Mucosa of stomach (tissue), 1 donor: ENCODE measurements around the gene AJAP1.

Experiments
- H3K27me3 ChIP-seq: one replicate; pipeline ENCODE4 v1.7.0; 2013; ENCODE audit warnings: mild to moderate bottlenecking, low read length; ENCODE audit not compliant: control insufficient read depth, insufficient read depth
- H3K36me3 ChIP-seq: one replicate; pipeline ENCODE4 v1.7.0; 2013; ENCODE audit warnings: low read length; ENCODE audit not compliant: control insufficient read depth, insufficient read depth
- H3K4me1 ChIP-seq: one replicate; pipeline ENCODE4 v1.7.0; 2013; ENCODE audit warnings: mild to moderate bottlenecking, low read length; ENCODE audit not compliant: control insufficient read depth, insufficient read depth
- H3K4me3 ChIP-seq: one replicate; pipeline ENCODE4 v1.7.0; 2013; ENCODE audit warnings: low read length
- H3K9ac ChIP-seq: one replicate; pipeline ENCODE4 v1.7.0; 2013; ENCODE audit warnings: mild to moderate bottlenecking, low read length, moderate library complexity
- H3K9me3 ChIP-seq: one replicate; pipeline ENCODE4 v1.7.0; 2013; ENCODE audit warnings: mild to moderate bottlenecking, low read length, moderate library complexity; ENCODE audit not compliant: control insufficient read depth
- donor health status: Pancreatic carcinoma.

The AJAP1 gene

DNA sequence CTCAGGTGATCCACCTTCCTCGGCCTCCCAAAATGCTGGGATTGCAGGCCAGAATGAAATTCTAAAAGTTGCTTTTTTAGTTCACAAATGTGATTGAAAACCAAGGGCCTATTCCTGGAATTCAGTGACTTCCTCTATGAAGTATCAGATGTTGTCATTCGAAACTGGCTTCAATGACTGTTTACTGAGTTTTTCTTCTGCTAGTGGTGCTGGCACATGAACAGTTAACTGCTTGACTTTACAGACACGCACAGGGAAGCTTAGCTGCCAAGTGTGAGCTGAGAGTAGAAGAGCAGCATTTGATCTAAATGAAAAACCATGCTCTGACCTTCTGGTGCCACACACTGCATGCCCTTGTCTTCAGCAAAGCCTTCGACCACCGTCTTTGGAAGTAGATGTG is 32.8 kb upstream of the AJAP1 start:
- Histone ChIP-seq H3K4me1 (no peaks in the 10 kb centered on the region), H3K9me3 (no peaks in the 10 kb centered on the region), H3K36me3 (no peaks in the 10 kb centered on the region)

DNA sequence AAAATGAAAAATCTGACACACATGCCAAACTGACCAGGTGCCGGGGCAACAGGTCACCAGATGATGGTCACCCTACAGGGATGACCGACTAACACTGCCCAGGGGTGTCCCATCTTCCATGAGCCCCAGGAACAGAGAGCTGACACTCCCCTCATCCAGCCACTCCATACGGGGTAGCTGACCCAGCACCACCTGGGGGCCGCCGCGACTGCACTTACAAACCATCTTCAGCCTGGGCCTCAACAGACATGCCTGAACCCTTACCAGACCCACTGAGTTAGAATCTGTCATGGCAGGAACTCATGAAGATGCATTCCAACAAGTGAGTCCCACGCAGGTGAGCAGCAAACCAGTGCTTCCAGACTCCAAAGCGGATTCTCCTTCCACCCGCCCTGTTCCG is 31.6 kb upstream of the AJAP1 start:
- no peak overlapping the region for H3K4me3 ChIP-seq
- H3K4me1 ChIP-seq: no peaks in the 10 kb centered on the region
- H3K36me3 ChIP-seq: no peaks in the 10 kb centered on the region
- H3K9me3 ChIP-seq: no peaks in the 10 kb centered on the region
- H3K27me3 ChIP-seq: no peaks in the 10 kb centered on the region
- no peak overlapping the region for H3K9ac ChIP-seq

More for the DNA sequence above, 32.8 kb upstream of the AJAP1 start:
- Histone ChIP-seq H3K27me3 (no peaks in the 10 kb centered on the region), H3K4me3 (no peak overlapping the region), H3K9ac (no peak overlapping the region)

- Histone ChIP-seq H3K4me3 (no peak overlapping the region), H3K4me1 (no peaks in the 10 kb centered on the region), H3K9ac (no peak overlapping the region), H3K36me3 (no peaks in the 10 kb centered on the region), H3K9me3 (no peaks in the 10 kb centered on the region), H3K27me3 (no peaks in the 10 kb centered on the region)
Observed at GRCh38 chr1:4624141-4624715, 30.2 kb upstream of the AJAP1 start.

- H3K4me3 ChIP-seq: no peak overlapping the region
- no peaks in the 10 kb centered on the region for H3K9me3 ChIP-seq
- no peaks in the 10 kb centered on the region for H3K27me3 ChIP-seq
- H3K4me1 ChIP-seq: no peaks in the 10 kb centered on the region
- no peak overlapping the region for H3K9ac ChIP-seq
- no peaks in the 10 kb centered on the region for H3K36me3 ChIP-seq
Observed at GRCh38 chr1:4624801-4625200, 29.6 kb upstream of the AJAP1 start.

DNA sequence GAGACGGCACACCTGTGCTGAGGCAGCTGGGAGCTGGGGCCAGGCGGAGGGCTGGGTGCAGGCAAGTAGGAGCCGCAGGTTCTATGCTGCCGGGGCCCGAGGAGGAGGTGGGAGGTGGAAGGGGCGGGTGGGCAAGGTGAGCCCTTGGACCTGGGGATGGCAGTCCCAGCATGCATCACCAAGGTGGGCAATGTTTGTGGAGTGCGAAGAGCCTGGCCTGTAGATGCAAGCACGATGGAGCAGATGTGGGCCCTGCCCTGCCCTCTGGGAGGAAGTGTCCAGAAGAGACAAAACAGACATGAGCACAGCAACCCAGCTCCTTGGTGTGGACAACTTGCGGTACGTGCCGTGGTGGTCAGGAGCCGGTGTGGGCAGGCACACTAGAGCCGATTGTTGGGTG is 28.3 kb upstream of the AJAP1 start:
- no peak overlapping the region for H3K9ac ChIP-seq
- no peaks in the 10 kb centered on the region for H3K9me3 ChIP-seq
- H3K4me1 ChIP-seq: no peaks in the 10 kb centered on the region
- H3K27me3 ChIP-seq: no peaks in the 10 kb centered on the region
- no peaks in the 10 kb centered on the region for H3K36me3 ChIP-seq
- H3K4me3 ChIP-seq: no peak overlapping the region

- Histone ChIP-seq H3K27me3 (no peaks in the 10 kb centered on the region), H3K4me1 (no peaks in the 10 kb centered on the region)
Observed at GRCh38 chr1:4626560-4627319, 27.7 kb upstream of the AJAP1 start.

GRCh38 chr1:4627353-4627752 is 27.1 kb upstream of the AJAP1 start:
- no peak overlapping the region for H3K9ac ChIP-seq
- H3K9me3 ChIP-seq: no peaks in the 10 kb centered on the region
- H3K4me1 ChIP-seq: no peaks in the 10 kb centered on the region
- H3K27me3 ChIP-seq: no peaks in the 10 kb centered on the region
- no peaks in the 10 kb centered on the region for H3K36me3 ChIP-seq
- no peak overlapping the region for H3K4me3 ChIP-seq

More at GRCh38 chr1:4626560-4627319, 27.7 kb upstream of the AJAP1 start:
- H3K36me3 ChIP-seq: no peaks in the 10 kb centered on the region
- no peak overlapping the region for H3K9ac ChIP-seq
- no peaks in the 10 kb centered on the region for H3K9me3 ChIP-seq
- H3K4me3 ChIP-seq: no peak overlapping the region

DNA sequence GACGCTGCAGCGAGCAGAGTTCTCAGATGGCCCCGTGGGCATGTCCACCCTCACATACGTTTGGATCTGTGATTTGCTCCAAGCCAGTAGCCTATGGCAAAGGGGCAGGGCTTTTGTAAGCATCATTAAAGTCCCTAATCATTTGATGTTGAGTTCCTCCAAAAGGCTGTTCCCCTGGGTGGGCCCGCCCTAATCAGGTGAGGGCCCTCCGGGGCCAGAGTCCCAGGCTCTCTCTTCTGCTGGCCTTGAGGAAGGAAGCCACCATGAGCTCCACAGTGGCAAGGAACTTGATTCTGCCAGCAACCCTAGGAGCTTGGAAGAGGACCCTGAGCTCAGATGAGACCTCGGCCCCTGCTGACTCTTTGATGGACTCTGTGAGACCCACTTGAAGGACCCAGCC is 25.4 kb upstream of the AJAP1 start:
- no peaks in the 10 kb centered on the region for H3K4me1 ChIP-seq
- H3K9me3 ChIP-seq: no peaks in the 10 kb centered on the region
- H3K4me3 ChIP-seq: no peak overlapping the region
- H3K9ac ChIP-seq: no peak overlapping the region
- H3K36me3 ChIP-seq: no peaks in the 10 kb centered on the region
- H3K27me3 ChIP-seq: no peaks in the 10 kb centered on the region

DNA sequence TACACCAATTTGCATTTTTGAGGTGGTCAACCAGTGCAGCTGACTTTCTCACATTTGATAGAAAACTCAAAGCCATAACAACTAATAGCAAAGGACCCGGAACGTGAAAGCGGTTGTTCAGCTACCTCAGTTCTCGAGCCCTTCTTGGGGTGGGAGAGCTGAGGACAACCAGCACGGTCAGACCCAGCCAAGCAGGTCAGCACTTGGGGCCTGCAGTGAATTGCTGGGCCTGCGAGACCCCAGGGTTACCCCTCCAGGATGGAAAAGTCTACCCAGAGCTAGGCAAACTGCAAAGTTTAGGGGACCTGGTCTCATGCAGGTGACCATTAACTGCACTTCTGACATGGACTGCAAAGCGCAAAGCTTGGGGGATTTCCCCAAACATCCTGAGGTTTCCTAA is 23.8 kb upstream of the AJAP1 start:
- Histone ChIP-seq H3K9ac (no peak overlapping the region), H3K27me3 (no peaks in the 10 kb centered on the region), H3K9me3 (no peaks in the 10 kb centered on the region), H3K4me3 (no peak overlapping the region), H3K4me1 (no peaks in the 10 kb centered on the region), H3K36me3 (no peaks in the 10 kb centered on the region)

DNA sequence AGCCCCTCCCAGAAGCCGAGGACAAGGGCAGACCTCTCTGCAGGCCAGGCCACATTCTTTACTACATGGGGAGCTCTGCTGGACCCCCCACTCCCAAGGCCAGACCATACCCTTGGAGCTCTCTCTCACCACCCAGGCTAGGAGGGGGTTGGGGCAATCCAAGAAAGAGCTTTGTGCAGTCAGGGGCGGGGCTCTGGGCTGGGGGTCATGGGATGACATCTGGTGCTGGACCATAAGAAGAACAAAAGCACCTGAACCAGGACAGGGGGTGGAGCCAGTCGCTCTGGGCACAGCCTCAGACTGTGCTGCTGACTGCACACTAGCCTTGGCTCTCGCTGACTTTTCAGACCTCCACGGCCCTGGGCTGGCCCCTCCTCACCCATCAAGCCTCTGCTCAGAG is 23.1 kb upstream of the AJAP1 start:
- no peaks in the 10 kb centered on the region for H3K9me3 ChIP-seq
- no peak overlapping the region for H3K9ac ChIP-seq
- H3K4me1 ChIP-seq: no peaks in the 10 kb centered on the region
- no peaks in the 10 kb centered on the region for H3K36me3 ChIP-seq
- H3K27me3 ChIP-seq: no peaks in the 10 kb centered on the region
- H3K4me3 ChIP-seq: no peak overlapping the region

DNA sequence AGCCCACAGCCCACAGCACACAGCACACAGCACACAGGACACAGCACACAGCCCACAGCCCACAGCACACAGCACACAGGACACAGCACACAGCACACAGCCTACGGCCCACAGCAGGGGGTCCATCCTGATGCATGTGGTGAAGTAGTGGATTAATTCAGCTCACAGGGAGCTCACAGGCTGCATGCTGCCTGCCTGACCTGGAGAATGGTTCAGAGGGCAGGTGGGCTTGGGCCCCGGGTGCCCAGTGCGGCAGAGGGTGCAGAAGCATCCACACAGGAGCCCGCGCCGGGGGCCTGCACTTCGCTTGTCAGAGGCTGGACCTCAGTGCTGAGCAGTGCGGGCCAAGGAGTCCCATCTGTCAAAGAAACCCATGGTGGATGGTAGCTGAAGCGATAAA is 21.1 kb upstream of the AJAP1 start:
- no peaks in the 10 kb centered on the region for H3K4me1 ChIP-seq
- H3K9me3 ChIP-seq: no peaks in the 10 kb centered on the region
- no peak overlapping the region for H3K4me3 ChIP-seq
- H3K27me3 ChIP-seq: no peaks in the 10 kb centered on the region
- H3K9ac ChIP-seq: no peak overlapping the region
- no peaks in the 10 kb centered on the region for H3K36me3 ChIP-seq

DNA sequence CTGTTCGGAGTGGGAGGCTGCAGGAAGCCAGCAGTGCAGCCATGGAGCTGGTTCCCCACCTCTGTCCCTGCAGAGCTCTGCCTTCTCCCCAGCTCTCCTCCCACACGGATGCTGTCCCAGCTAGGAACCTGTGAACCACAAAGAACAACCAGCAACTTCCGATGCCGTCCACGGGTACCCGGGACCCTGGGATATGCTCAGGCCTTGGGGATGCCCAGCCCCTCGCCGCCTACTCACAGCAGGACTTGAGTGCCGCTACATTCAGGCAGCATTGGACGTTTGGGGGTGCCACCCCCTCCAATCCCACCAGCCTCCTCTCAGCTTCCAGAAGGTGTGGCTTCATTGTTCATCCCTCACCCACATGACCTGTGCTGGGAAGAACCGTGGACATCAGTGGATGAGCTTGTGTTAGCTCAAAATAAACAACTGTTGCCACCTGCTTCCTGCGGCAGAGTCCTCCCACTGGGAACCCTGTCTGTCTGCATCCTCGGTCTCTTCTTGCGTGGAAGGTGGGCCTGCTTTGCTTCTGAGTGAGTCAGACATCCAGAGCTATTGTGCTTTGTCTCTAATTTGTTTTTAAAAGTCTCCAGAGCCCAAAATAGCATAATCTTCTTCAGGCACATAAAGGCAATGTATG is 20.1 kb upstream of the AJAP1 start:
- Histone ChIP-seq H3K36me3 (no peaks in the 10 kb centered on the region), H3K4me1 (no peaks in the 10 kb centered on the region), H3K4me3 (no peak overlapping the region), H3K27me3 (no peaks in the 10 kb centered on the region), H3K9ac (no peak overlapping the region), H3K9me3 (no peaks in the 10 kb centered on the region)
